HL-60 (cell line): ENCODE results near the gene SPI1.

Experiments
- DNase-seq, 2 experiments: peaks; one replicate each; pipeline ENCODE4 v3.0.0-alpha.2; 2010 to 2020; ENCODE audit warnings: low read depth in 1 of 2, low spot score in 1 of 2
- H3K27ac ChIP-seq: fragments of 250-450 bp; sonication (Bioruptor Pico); replicated peaks from 2 replicates; pipeline ENCODE4 v1.5.1; 2020; ENCODE audit warnings: mild to moderate bottlenecking, moderate library complexity
- H3K27me3 ChIP-seq: fragments of 250-450 bp; sonication (Bioruptor Pico); 2 replicates; pipeline ENCODE4 v1.5.1; 2021; ENCODE audit warnings: mild to moderate bottlenecking, moderate library complexity; ENCODE audit not compliant: insufficient read depth, poor library complexity, severe bottlenecking
- H3K4me3 ChIP-seq: replicated peaks from 2 replicates; pipeline ENCODE4 v1.5.1; 2011; ENCODE audit warnings: mild to moderate bottlenecking, control low read depth, low read length; ENCODE audit not compliant: insufficient read depth
- CTCF ChIP-seq: IDR thresholded peaks from one replicate; pipeline ENCODE4 v1.5.1; 2011; ENCODE audit warnings: low read length, control low read depth, inconsistent platforms; ENCODE audit not compliant: insufficient read depth
- GABPA ChIP-seq: IDR thresholded peaks from 2 replicates; pipeline ENCODE4 v1.6.1; 2012; ENCODE audit warnings: low read depth
- POLR2AphosphoS5 ChIP-seq: IDR thresholded peaks from 2 replicates; pipeline ENCODE4 v1.6.1; 2012; ENCODE audit warnings: low read depth
- REST ChIP-seq: IDR thresholded peaks from 2 replicates; pipeline ENCODE4 v1.6.1; 2012; ENCODE audit warnings: low read depth; ENCODE audit not compliant: insufficient replicate concordance
- SPI1 ChIP-seq: IDR thresholded peaks from 2 replicates; pipeline ENCODE4 v1.6.1; 2012; ENCODE audit warnings: low read depth, mild to moderate bottlenecking, borderline replicate concordance

Gene SPI1

GRCh38 chr11:47383071-47383470, 4.7 kb upstream of the SPI1 start:
- TF ChIP-seq REST: no peak
- no peak for TF ChIP-seq CTCF
- TF ChIP-seq GABPA: no peak
- no peak for TF ChIP-seq POLR2AphosphoS5
- TF ChIP-seq SPI1: no peak
- H3K27me3 ChIP-seq: no peaks in the 10 kb centered on the region
- DNase-seq: no peak
- no peak overlapping the region for H3K4me3 ChIP-seq
- H3K27ac ChIP-seq: no peak overlapping the region

- no peaks in the 10 kb centered on the region for H3K27me3 ChIP-seq
- no peak for DNase-seq
- no peak for TF ChIP-seq REST
- TF ChIP-seq POLR2AphosphoS5: no peak
- no peak for TF ChIP-seq GABPA
- no peak for TF ChIP-seq CTCF
- TF ChIP-seq SPI1: no peak
Measured at GRCh38 chr11:47380078-47380477, 1.7 kb upstream of the SPI1 start.

GRCh38 chr11:47379317-47379716, 970 bp upstream of the SPI1 start:
- H3K4me3 ChIP-seq: no peak overlapping the region
- H3K27ac ChIP-seq: peak overlapping the region; percentile 100
- DNase-seq: no peak
- TF ChIP-seq CTCF: no peak
- no peak for TF ChIP-seq POLR2AphosphoS5
- no peak for TF ChIP-seq REST
- no peak for TF ChIP-seq SPI1
- no peak for TF ChIP-seq GABPA
- no peaks in the 10 kb centered on the region for H3K27me3 ChIP-seq

More at GRCh38 chr11:47380078-47380477, 1.7 kb upstream of the SPI1 start:
- H3K4me3 ChIP-seq: no peak overlapping the region
- no peak overlapping the region for H3K27ac ChIP-seq
